Ishikawa (cell line): ENCODE data around the gene IGF2BP3.

Source experiments
- TAF1 ChIP-seq: IDR thresholded peaks from 2 replicates; pipeline ENCODE4 v1.6.1; 2012; ENCODE audit warnings: low read depth, mild to moderate bottlenecking
- TEAD4 ChIP-seq: IDR thresholded peaks from 2 replicates; pipeline ENCODE4 v1.6.1; 2012

DNA sequence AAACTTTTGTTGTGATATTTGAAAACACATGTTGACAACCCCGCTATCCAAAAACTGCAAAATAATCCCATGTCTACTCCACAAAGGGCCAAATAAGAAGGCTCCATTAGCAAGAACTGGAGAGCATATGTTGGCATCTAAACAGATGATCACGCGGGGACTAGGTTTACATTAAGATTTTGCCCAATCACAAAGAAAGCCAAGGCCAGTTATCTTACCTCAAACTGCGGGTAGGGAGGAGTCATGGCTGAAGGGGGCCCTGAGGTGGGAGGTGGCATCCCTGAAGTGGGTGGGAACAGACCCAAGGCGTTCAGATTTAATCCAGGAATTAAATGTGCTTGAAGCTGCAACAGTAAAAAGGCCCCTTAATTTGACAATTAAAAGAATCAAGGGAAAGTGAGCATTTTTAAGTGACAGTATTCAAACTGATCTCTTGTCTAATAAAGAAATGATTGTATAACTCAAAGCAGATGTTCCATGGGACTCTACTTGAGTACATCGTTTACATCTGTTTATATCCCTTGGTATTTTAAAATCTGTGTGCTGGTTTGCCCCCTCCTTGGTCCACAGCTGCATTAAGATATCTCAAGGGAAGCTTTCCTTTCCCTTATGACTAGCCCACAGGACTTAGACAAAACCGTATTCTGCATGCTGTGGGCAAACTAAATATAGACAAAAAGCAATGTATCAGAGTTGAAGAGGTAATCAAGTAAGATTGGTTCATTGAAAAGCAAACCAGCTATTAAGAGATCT lies 128.3 kb downstream of the IGF2BP3 start:
- no peak for TF ChIP-seq TAF1
- TF ChIP-seq TEAD4, result no peak
